ENCODE measurements around the gene SECTM1. TPM values are rescaled to one million over a fixed set of nuclear protein-coding genes. Genes with fewer than 3 reads are reported as not detected.
A peak's percentile ranks its signal among the peaks of the same experiment; 100 is the strongest.

The SECTM1 gene
- total and polyA plus RNA-seq, 9 of the 15 experiments (the other 6 are each of a cell fraction or from before 2014, with no cell fraction given) = 0.11 to 0.46 (median 0.18) TPM; not detected in 6

GRCh38 chr17:82297714-82298537, 35.6 kb downstream of the SECTM1 start (continued):
- no peak for TF ChIP-seq ZFP91 (CRISPR knock-in tag; IDR thresholded peaks at IDR 0.05)
- peak; percentile 71 for TF ChIP-seq EP400 (IDR thresholded peaks at IDR 0.05)
- no peak for TF ChIP-seq PTBP1 (IDR thresholded peaks at IDR 0.05; ENCODE audit: low read depth, low read length)
- TF ChIP-seq HNRNPK (IDR thresholded peaks at IDR 0.05; ENCODE audit: low read depth, low read length, poor library complexity, severe bottlenecking) = no peak
- TF ChIP-seq ZEB2 (IDR thresholded peaks at IDR 0.05) = no peak
- TF ChIP-seq GABPB2 (CRISPR knock-in tag; conservative IDR thresholded peaks at IDR 0.05) = no peak
- TF ChIP-seq ESRRA (IDR thresholded peaks at IDR 0.05; ENCODE audit: borderline replicate concordance, low read depth) = no peak; the same call in 1 of the 2 replicates
- peak; percentile 30; the same call in 1 of the 2 replicates for TF ChIP-seq SOX6 (IDR thresholded peaks at IDR 0.05)
- peak; percentile 72; the same call in 1 of the 2 replicates for TF ChIP-seq HLTF (IDR thresholded peaks at IDR 0.05)
- TF ChIP-seq CXXC5 (CRISPR knock-in tag; IDR thresholded peaks at IDR 0.05) = peak; percentile 73
- no peak for TF ChIP-seq GATA2 (CRISPR knock-in tag; IDR thresholded peaks at IDR 0.05)
- TF ChIP-seq ZNF165 (CRISPR knock-in tag; IDR thresholded peaks at IDR 0.05; ENCODE audit: borderline replicate concordance) = no peak
- no peak for TF ChIP-seq SRSF1 (IDR thresholded peaks at IDR 0.05; ENCODE audit: low read depth, low read length)
- TF ChIP-seq CREB1 (IDR thresholded peaks at IDR 0.05) = 0 out of 2 replicates have a peak, but pooled peaks have one; percentile 16
- peak; percentile 22; the same call in 1 of the 2 replicates for TF ChIP-seq CREB1 (CRISPR knock-in tag; IDR thresholded peaks at IDR 0.05)
- TF ChIP-seq ZNF23 (CRISPR knock-in tag; IDR thresholded peaks at IDR 0.05) = no peak
- no peak for TF ChIP-seq THRAP3 (IDR thresholded peaks at IDR 0.05; ENCODE audit: borderline replicate concordance)
- peak; percentile 71 for TF ChIP-seq RBBP5 (IDR thresholded peaks at IDR 0.05; ENCODE audit: borderline replicate concordance, insufficient read depth, low read length, poor library complexity, severe bottlenecking)
- TF ChIP-seq, protein P1, sequence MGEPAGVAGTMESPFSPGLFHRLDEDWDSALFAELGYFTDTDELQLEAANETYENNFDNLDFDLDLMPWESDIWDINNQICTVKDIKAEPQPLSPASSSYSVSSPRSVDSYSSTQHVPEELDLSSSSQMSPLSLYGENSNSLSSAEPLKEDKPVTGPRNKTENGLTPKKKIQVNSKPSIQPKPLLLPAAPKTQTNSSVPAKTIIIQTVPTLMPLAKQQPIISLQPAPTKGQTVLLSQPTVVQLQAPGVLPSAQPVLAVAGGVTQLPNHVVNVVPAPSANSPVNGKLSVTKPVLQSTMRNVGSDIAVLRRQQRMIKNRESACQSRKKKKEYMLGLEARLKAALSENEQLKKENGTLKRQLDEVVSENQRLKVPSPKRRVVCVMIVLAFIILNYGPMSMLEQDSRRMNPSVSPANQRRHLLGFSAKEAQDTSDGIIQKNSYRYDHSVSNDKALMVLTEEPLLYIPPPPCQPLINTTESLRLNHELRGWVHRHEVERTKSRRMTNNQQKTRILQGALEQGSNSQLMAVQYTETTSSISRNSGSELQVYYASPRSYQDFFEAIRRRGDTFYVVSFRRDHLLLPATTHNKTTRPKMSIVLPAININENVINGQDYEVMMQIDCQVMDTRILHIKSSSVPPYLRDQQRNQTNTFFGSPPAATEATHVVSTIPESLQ (CRISPR knock-in tag; IDR thresholded peaks at IDR 0.05) = no peak
- peak; percentile 78; the same call in 1 of the 2 replicates for TF ChIP-seq MTA3 (IDR thresholded peaks at IDR 0.05; ENCODE audit: borderline replicate concordance)
- TF ChIP-seq, protein P2, sequence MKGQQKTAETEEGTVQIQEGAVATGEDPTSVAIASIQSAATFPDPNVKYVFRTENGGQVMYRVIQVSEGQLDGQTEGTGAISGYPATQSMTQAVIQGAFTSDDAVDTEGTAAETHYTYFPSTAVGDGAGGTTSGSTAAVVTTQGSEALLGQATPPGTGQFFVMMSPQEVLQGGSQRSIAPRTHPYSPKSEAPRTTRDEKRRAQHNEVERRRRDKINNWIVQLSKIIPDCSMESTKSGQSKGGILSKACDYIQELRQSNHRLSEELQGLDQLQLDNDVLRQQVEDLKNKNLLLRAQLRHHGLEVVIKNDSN (CRISPR knock-in tag; IDR thresholded peaks at IDR 0.05) = peak; percentile 50; the same call in 1 of the 2 replicates
- no peak for TF ChIP-seq ZBTB8A (IDR thresholded peaks at IDR 0.05; ENCODE audit: partially characterized antibody)
- TF ChIP-seq ZNF668 (CRISPR knock-in tag; IDR thresholded peaks at IDR 0.05) = no peak
